Measurements from ENCODE around the gene SLC9C2. TPM values are rescaled to one million over a fixed set of nuclear protein-coding genes. Genes with fewer than 3 reads are reported as not detected.
"Not testable (repeated sequence)": the region's sequence is repeated elsewhere in the genome, so short reads cannot be mapped to it uniquely, and the experiment has no call there.

SLC9C2 gene
- total RNA-seq, 4 donors from 2014 or later: not detected

DNA sequence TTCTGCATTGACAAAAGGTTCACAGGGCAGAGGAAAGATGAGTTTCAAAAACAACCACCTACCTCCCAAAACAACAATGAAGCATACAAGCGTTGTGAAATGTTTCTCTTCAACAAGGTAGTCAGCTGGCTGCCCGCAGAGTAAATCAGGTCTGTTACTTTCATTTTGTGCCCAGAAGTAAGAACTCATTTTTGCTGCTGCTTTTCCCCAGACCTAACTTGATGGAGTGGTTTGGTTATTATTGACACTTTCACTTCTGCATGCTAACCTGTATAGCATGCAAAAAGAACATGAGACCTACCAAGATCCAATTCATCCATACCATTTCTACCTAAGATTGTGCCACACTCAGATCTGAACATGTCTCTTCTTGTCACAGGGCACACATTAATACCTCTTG, 1.3 kb downstream of the SLC9C2 start:
- in situ Hi-C loops (cut with MboI; ENCODE audit: low pct_ligation_motif_present in 1 of 4, low pct_unique_long_range_greater_than_20kb in 1 of 4, low sequenced_read_pairs in 3 of 4) (no loop called here), intact Hi-C loops (cut with DNase I; ENCODE audit: low total_unique reads) (no loop called here)
- Histone ChIP-seq H3K4me1 (no peaks in the 10 kb centered on the region), H3K9me3 (no peaks in the 10 kb centered on the region), H3K27ac (no peak overlapping the region), H3K4me3 (no peak overlapping the region), H3K27me3 (no peaks in the 10 kb centered on the region), H3K36me3 (no peaks in the 10 kb centered on the region)
- TF ChIP-seq POLR2A (IDR thresholded peaks at IDR 0.05): no peak
- TF ChIP-seq EP300 (IDR thresholded peaks at IDR 0.05; ENCODE audit: low read depth): no peak
- TF ChIP-seq, protein P1, sequence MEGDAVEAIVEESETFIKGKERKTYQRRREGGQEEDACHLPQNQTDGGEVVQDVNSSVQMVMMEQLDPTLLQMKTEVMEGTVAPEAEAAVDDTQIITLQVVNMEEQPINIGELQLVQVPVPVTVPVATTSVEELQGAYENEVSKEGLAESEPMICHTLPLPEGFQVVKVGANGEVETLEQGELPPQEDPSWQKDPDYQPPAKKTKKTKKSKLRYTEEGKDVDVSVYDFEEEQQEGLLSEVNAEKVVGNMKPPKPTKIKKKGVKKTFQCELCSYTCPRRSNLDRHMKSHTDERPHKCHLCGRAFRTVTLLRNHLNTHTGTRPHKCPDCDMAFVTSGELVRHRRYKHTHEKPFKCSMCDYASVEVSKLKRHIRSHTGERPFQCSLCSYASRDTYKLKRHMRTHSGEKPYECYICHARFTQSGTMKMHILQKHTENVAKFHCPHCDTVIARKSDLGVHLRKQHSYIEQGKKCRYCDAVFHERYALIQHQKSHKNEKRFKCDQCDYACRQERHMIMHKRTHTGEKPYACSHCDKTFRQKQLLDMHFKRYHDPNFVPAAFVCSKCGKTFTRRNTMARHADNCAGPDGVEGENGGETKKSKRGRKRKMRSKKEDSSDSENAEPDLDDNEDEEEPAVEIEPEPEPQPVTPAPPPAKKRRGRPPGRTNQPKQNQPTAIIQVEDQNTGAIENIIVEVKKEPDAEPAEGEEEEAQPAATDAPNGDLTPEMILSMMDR (IDR thresholded peaks at IDR 0.05): no peak
- no peak for TF ChIP-seq POLR2AphosphoS5 (IDR thresholded peaks at IDR 0.05)
- 63 to 72% methylated on average over 2 of the region's 2 CpGs for WGBS, 2 donors (ENCODE audit: low coverage in 1 of 2)
- no peak for DNase-seq

DNA sequence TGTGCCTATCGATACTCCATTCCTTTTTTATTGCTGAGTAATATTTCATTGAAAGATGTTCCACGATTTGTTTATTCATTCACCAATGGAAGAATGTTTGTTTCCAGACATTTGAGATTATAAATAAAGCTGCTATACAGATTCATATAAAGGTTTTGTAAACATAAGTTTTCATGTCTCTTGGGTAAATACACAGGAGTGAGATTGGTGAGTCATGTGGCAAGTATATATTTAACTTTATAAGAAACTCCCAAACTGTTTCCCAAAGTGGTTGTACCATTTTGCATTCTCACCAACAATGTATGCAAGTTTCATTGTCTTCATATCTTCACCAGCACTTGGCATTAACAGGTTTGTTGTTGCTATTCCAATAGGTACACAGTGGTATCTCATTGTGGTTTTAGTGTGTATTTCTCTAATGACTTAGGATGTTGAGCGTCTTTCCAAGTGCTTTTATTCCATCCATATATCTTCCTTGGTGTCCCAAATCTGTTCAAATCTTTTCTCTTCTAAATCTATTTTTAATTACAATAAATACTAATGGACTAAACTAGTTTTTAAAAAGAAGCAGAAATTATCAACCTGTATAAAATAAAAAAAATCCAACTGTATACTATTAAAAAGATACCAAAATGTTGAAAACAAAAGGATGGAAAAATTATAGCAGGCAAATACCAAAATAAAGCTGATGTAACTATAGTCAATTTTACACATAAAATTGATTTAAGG, 6.6 kb downstream of the SLC9C2 start:
- Histone ChIP-seq H3K4me1 (no peaks in the 10 kb centered on the region), H3K27ac (no peak overlapping the region), H3K27me3 (no peaks in the 10 kb centered on the region), H3K4me3 (no peak overlapping the region), H3K36me3 (no peaks in the 10 kb centered on the region), H3K9me3 (no peaks in the 10 kb centered on the region)
- 84 to 93% methylated on average over 3 of the region's 3 CpGs for WGBS, 2 donors (ENCODE audit: low coverage in 1 of 2)
- intact Hi-C loops (cut with DNase I; ENCODE audit: low total_unique reads) (no loop called here), in situ Hi-C loops (cut with MboI; ENCODE audit: low pct_ligation_motif_present in 1 of 4, low pct_unique_long_range_greater_than_20kb in 1 of 4, low sequenced_read_pairs in 3 of 4) (no loop called here)
- TF ChIP-seq, protein P1 (IDR thresholded peaks at IDR 0.05): no peak
- TF ChIP-seq POLR2AphosphoS5 (IDR thresholded peaks at IDR 0.05) (no peak), POLR2A (IDR thresholded peaks at IDR 0.05) (no peak), EP300 (IDR thresholded peaks at IDR 0.05; ENCODE audit: low read depth) (no peak)
- no peak for DNase-seq

DNA sequence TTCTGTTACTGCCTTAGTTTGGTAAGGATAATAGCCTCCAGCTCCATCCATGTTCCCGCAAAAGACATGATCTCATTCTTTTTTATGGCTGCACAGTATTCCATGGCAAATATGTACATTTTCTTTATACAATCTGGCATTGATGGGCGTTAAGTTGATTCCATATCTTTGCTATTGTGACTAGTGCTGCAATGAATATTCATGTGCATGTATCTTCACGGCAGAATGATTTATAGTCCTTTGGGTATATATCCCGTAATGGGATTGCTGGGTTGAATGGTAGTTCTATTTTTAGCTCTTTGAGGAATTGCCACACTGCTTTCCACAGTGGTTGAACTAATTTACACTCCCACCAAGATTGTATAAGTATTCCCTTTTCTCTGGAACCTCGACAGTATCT, 11.7 kb downstream of the SLC9C2 start:
- in situ Hi-C loops (cut with MboI; ENCODE audit: low pct_ligation_motif_present in 1 of 4, low pct_unique_long_range_greater_than_20kb in 1 of 4, low sequenced_read_pairs in 3 of 4); H3K27ac ChIP-seq; DNase-seq; H3K36me3 ChIP-seq; H3K9me3 ChIP-seq; H3K4me3 ChIP-seq; H3K4me1 ChIP-seq; H3K27me3 ChIP-seq; intact Hi-C loops (cut with DNase I; ENCODE audit: low total_unique reads): not testable (repeated sequence)
- 67 to 79% methylated on average over 4 to 5 of the region's 5 CpGs for WGBS, 2 donors (ENCODE audit: low coverage in 1 of 2)

DNA sequence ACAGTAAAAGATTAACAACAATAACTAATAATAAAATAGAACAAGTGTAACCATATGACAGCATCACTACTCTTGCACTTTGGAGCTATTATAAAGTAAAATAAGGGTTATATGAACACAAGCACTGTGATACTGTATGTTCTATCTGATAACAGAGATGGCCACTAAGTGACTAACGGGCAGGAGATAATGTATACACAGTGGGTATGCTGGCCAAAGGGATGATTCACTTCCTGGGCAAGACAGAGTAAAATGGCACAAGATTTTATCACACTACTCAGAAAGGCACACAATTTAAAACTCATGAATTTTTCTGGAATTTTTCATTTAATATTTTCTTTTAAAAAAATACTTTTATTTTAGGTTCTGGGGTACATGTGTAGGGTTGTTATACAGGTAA, 12.3 kb downstream of the SLC9C2 start:
- Histone ChIP-seq H3K27me3 (no peaks in the 10 kb centered on the region), H3K36me3 (no peaks in the 10 kb centered on the region), H3K27ac (no peak overlapping the region), H3K4me1 (no peaks in the 10 kb centered on the region), H3K4me3 (no peak overlapping the region), H3K9me3 (no peaks in the 10 kb centered on the region)
- WGBS, 2 donors (ENCODE audit: low coverage in 1 of 2): 46 to 53% methylated on average over 1 of the region's 1 CpG
- TF ChIP-seq EP300 (IDR thresholded peaks at IDR 0.05; ENCODE audit: low read depth): no peak
- TF ChIP-seq, protein P1 (IDR thresholded peaks at IDR 0.05): no peak
- no peak for TF ChIP-seq POLR2A (IDR thresholded peaks at IDR 0.05)
- no peak for TF ChIP-seq POLR2AphosphoS5 (IDR thresholded peaks at IDR 0.05)
- DNase-seq: no peak
- in situ Hi-C loops (cut with MboI; ENCODE audit: low pct_ligation_motif_present in 1 of 4, low pct_unique_long_range_greater_than_20kb in 1 of 4, low sequenced_read_pairs in 3 of 4) (no loop called here), intact Hi-C loops (cut with DNase I; ENCODE audit: low total_unique reads) (no loop called here)
